ENCODE measurements around the gene LYPD8. TPM values are rescaled to one million over a fixed set of nuclear protein-coding genes. Genes with fewer than 3 reads are reported as not detected.

The LYPD8 gene
- total RNA-seq, 2 donors from 2014 or later, result not detected

- WGBS, 2 experiments (ENCODE audit: insufficient coverage in 1 of 2, insufficient read length in 1 of 2), result 33 to 43% methylated on average over 2 of the region's 2 CpGs
- no peak for TF ChIP-seq CTCF (conservative IDR thresholded peaks at IDR 0.05)
- H3K9me3 Mint-ChIP-seq, result peaks cover 95% of the 10 kb centered on the region
Measured at GRCh38 chr1:248779350-248779749, 23.8 kb upstream of the LYPD8 start.

GRCh38 chr1:248778906-248779305 is 23.3 kb upstream of the LYPD8 start:
- peaks cover 56% of the 10 kb centered on the region for H3K9me3 ChIP-seq (ENCODE audit: control insufficient read depth, low read length)
- no peak for TF ChIP-seq CTCF (conservative IDR thresholded peaks at IDR 0.05)
- H3K4me1 ChIP-seq (ENCODE audit: control insufficient read depth, insufficient read depth, low read length), result no peaks in the 10 kb centered on the region
- H3K27me3 Mint-ChIP-seq (ENCODE audit: insufficient read depth), result no peaks in the 10 kb centered on the region
- peaks cover 94% of the 10 kb centered on the region for H3K9me3 Mint-ChIP-seq
- WGBS, 2 experiments (ENCODE audit: insufficient coverage in 1 of 2, insufficient read length in 1 of 2), result 73 to 85% methylated on average over 2 of the region's 2 CpGs
- no peaks in the 10 kb centered on the region for H3K4me1 Mint-ChIP-seq
- no peak overlapping the region for H3K4me3 ChIP-seq (ENCODE audit: low read length)
- no peaks in the 10 kb centered on the region for H3K36me3 Mint-ChIP-seq (ENCODE audit: low read depth)
- H3K9ac ChIP-seq (ENCODE audit: extremely low read depth, low read length, poor library complexity, severe bottlenecking), result no peak overlapping the region
- no peaks in the 10 kb centered on the region for H3K27me3 ChIP-seq (ENCODE audit: control insufficient read depth, insufficient read depth, low read length, poor library complexity, severe bottlenecking)
- no peaks in the 10 kb centered on the region for H3K36me3 ChIP-seq (ENCODE audit: control insufficient read depth, insufficient read depth, low read length)
- H3K27ac Mint-ChIP-seq, result no peak overlapping the region
- no peak overlapping the region for H3K27ac ChIP-seq (ENCODE audit: low read depth, low read length)
- no peak for DNase-seq
- H3K4me3 Mint-ChIP-seq, result no peak overlapping the region

More at GRCh38 chr1:248779350-248779749, 23.8 kb upstream of the LYPD8 start:
- no peaks in the 10 kb centered on the region for H3K36me3 Mint-ChIP-seq (ENCODE audit: low read depth)
- H3K4me3 ChIP-seq (ENCODE audit: low read length), result no peak overlapping the region
- H3K9me3 ChIP-seq (ENCODE audit: control insufficient read depth, low read length), result peaks cover 60% of the 10 kb centered on the region
- no peak overlapping the region for H3K27ac ChIP-seq (ENCODE audit: low read depth, low read length)
- no peaks in the 10 kb centered on the region for H3K27me3 Mint-ChIP-seq (ENCODE audit: insufficient read depth)
- H3K36me3 ChIP-seq (ENCODE audit: control insufficient read depth, insufficient read depth, low read length), result no peaks in the 10 kb centered on the region
- no peaks in the 10 kb centered on the region for H3K4me1 Mint-ChIP-seq
- H3K27me3 ChIP-seq (ENCODE audit: control insufficient read depth, insufficient read depth, low read length, poor library complexity, severe bottlenecking), result no peaks in the 10 kb centered on the region
- H3K4me3 Mint-ChIP-seq, result no peak overlapping the region
- H3K27ac Mint-ChIP-seq, result no peak overlapping the region
- no peaks in the 10 kb centered on the region for H3K4me1 ChIP-seq (ENCODE audit: control insufficient read depth, insufficient read depth, low read length)
- no peak overlapping the region for H3K9ac ChIP-seq (ENCODE audit: extremely low read depth, low read length, poor library complexity, severe bottlenecking)
- DNase-seq, result no peak

GRCh38 chr1:248776991-248777390 is 21.4 kb upstream of the LYPD8 start:
- Mint-ChIP-seq H3K27me3 (ENCODE audit: insufficient read depth) (no peaks in the 10 kb centered on the region), H3K4me1 (no peaks in the 10 kb centered on the region), H3K4me3 (no peak overlapping the region), H3K27ac (no peak overlapping the region), H3K36me3 (ENCODE audit: low read depth) (no peaks in the 10 kb centered on the region), H3K9me3 (peaks cover 94% of the 10 kb centered on the region)
- Histone ChIP-seq H3K27me3 (ENCODE audit: control insufficient read depth, insufficient read depth, low read length, poor library complexity, severe bottlenecking) (no peaks in the 10 kb centered on the region), H3K9me3 (ENCODE audit: control insufficient read depth, low read length) (peaks cover 54% of the 10 kb centered on the region), H3K9ac (ENCODE audit: extremely low read depth, low read length, poor library complexity, severe bottlenecking) (no peak overlapping the region), H3K4me1 (ENCODE audit: control insufficient read depth, insufficient read depth, low read length) (no peaks in the 10 kb centered on the region), H3K4me3 (ENCODE audit: low read length) (no peak overlapping the region), H3K36me3 (ENCODE audit: control insufficient read depth, insufficient read depth, low read length) (no peaks in the 10 kb centered on the region), H3K27ac (ENCODE audit: low read depth, low read length) (no peak overlapping the region)
- no peak for DNase-seq
- TF ChIP-seq CTCF (conservative IDR thresholded peaks at IDR 0.05), result no peak

Data from endodermal cell (in vitro differentiated cells).